ENCODE data around the gene CD4. TPM values are rescaled to one million over a fixed set of nuclear protein-coding genes. Genes with fewer than 3 reads are reported as not detected.

CD4 gene
- total and polyA plus RNA-seq, 2 of the 4 experiments (the other 2 are of a cell fraction), result 5.7 to 15.0 TPM

- in situ Hi-C loops (cut with MboI; ENCODE audit: low sequenced_read_pairs), result no loop called here
- no peak overlapping the region for H3K4me2 ChIP-seq (ENCODE audit: low read depth, low read length)
- peaks cover 6% of the 10 kb centered on the region; the same call in 1 of the 2 replicates for H3K9me1 ChIP-seq (ENCODE audit: insufficient read depth, low read length)
- DNase-seq (no peak), ATAC-seq (ENCODE audit: low read depth) (no peak)
- CTCF ChIA-PET, result no interaction called here
- H3K18ac ChIP-seq (ENCODE audit: low read depth, low read length), result no peak overlapping the region
- H3K27ac ChIP-seq (ENCODE audit: insufficient read depth, low read length), result no peak overlapping the region
- intact Hi-C loops (cut with micrococcal nuclease), result no loop called here
- no peak overlapping the region for H2AFZ ChIP-seq (replicated peaks; ENCODE audit: low read length, poor library complexity)
- no peak overlapping the region for H2BK5ac ChIP-seq (ENCODE audit: low read depth, low read length, poor library complexity, severe bottlenecking)
- POLR2A ChIA-PET (ENCODE audit: unreplicated experiment), result no interaction called here
- no TSS peak for BruUV-seq (replicated peaks)
- no peak overlapping the region for H3K9ac ChIP-seq (ENCODE audit: low read depth, low read length)
- no peaks in the 10 kb centered on the region for H3K9me3 ChIP-seq (ENCODE audit: control insufficient read depth, insufficient read depth, low read length)
- no peak overlapping the region for H2AK9ac ChIP-seq (replicated peaks; ENCODE audit: low read depth, low read length, poor library complexity)
- dilution Hi-C loops (cut with HindIII; ENCODE audit: low sequenced_read_pairs, unreplicated experiment), result no loop called here
- H3K14ac ChIP-seq (replicated peaks; ENCODE audit: low read depth, low read length), result no peak overlapping the region
- H3K56ac ChIP-seq (ENCODE audit: extremely low read depth, insufficient read depth, low read length), result no peak overlapping the region
- H4K5ac ChIP-seq (ENCODE audit: low read depth, low read length), result no peak overlapping the region
- H3K36me3 ChIP-seq (ENCODE audit: control insufficient read depth, insufficient read depth, low read length), result peaks cover 45% of the 10 kb centered on the region
- H4K91ac ChIP-seq (ENCODE audit: insufficient read depth, low read depth, low read length), result no peak overlapping the region
- H3K4me3 ChIP-seq (ENCODE audit: insufficient read depth, low read depth, low read length), result no peak overlapping the region
- no peak overlapping the region for H4K8ac ChIP-seq (ENCODE audit: low read depth in 2 of 2, low read length in 2 of 2)
- no peak overlapping the region for H3K4ac ChIP-seq (ENCODE audit: low read depth, low read length)
- TF ChIP-seq POLR2A (IDR thresholded peaks at IDR 0.05; ENCODE audit: low read depth, low read length) (no peak), MAZ (IDR thresholded peaks at IDR 0.05; ENCODE audit: borderline replicate concordance, low read depth, low read length) (no peak), CEBPB (IDR thresholded peaks at IDR 0.05; ENCODE audit: low read depth, low read length) (no peak), SMC3 (IDR thresholded peaks at IDR 0.05; ENCODE audit: low read depth, low read length) (no peak), RFX5 (IDR thresholded peaks at IDR 0.05; ENCODE audit: low read depth, low read length) (no peak), NFE2L2 (IDR thresholded peaks at IDR 0.05; ENCODE audit: low read depth, low read length) (no peak), MAFK (IDR thresholded peaks at IDR 0.05; ENCODE audit: low read depth, low read length) (no peak), BHLHE40 (IDR thresholded peaks at IDR 0.05; ENCODE audit: low read depth, low read length) (no peak), CTCF (conservative IDR thresholded peaks at IDR 0.05; ENCODE audit: low read depth, low read length) (no peak), USF2 (IDR thresholded peaks at IDR 0.05; ENCODE audit: low read depth, low read length) (no peak), RCOR1 (IDR thresholded peaks at IDR 0.05; ENCODE audit: insufficient replicate concordance, low read length) (no peak), MXI1 (IDR thresholded peaks at IDR 0.05; ENCODE audit: borderline replicate concordance, low read depth, low read length) (no peak), ELK1 (IDR thresholded peaks at IDR 0.05; ENCODE audit: borderline replicate concordance, low read depth, low read length) (no peak), FOS (IDR thresholded peaks at IDR 0.05; ENCODE audit: low read depth, low read length) (no peak), RAD21 (IDR thresholded peaks at IDR 0.05; ENCODE audit: low read length) (no peak), CHD1 (IDR thresholded peaks at IDR 0.05; ENCODE audit: low read depth, low read length) (no peak)
- H2AK5ac ChIP-seq (ENCODE audit: low read depth, low read length), result no peak overlapping the region
- no peak overlapping the region for H2BK20ac ChIP-seq (ENCODE audit: low read depth, low read length)
- no CpG with 5 or more reads among the region's 4 CpGs for WGBS, 2 experiments (ENCODE audit: extremely low coverage in 2 of 2, insufficient read length in 1 of 2)
- H3K79me1 ChIP-seq (ENCODE audit: low read depth in 1 of 2, low read length in 2 of 2), result peaks cover 17 to 61% of the 10 kb centered on the region in 2 experiments
- H4K20me1 ChIP-seq (ENCODE audit: insufficient read depth, low read length), result peaks cover 12% of the 10 kb centered on the region
- H2BK15ac ChIP-seq (ENCODE audit: low read depth, low read length), result no peak overlapping the region
- no peaks in the 10 kb centered on the region for H3K27me3 ChIP-seq (ENCODE audit: control insufficient read depth, insufficient read depth, low read length)
- no peak overlapping the region for H2BK120ac ChIP-seq (ENCODE audit: low read depth, low read length)
- no peak overlapping the region for H3K23ac ChIP-seq (ENCODE audit: low read depth, low read length)
- peaks cover 9% of the 10 kb centered on the region for H3K4me1 ChIP-seq (ENCODE audit: control insufficient read depth, insufficient read depth, low read length)
Observed at GRCh38 chr12:6832125-6832524, 42.8 kb downstream of the CD4 start.
